ENCODE results near the gene TP53AIP1.

DNA sequence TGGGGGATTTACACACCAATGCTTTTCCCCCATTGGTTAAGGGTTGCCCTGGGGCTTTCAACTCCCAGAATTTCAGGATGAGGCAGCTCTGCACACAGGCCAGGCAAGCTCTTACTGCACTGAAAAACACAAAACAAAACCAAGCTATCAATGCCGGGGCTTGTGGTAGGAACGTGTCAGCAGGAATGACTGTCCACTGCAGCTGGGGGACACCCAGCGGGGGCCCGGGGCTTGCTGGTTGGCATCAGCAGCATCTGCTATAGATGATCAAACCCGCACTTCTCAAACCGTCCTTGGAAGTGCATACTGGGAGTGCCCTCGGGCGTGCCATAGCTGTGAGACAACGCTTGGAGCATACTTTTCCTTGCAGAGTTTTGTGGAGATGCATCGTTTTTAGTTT, 7.7 kb downstream of the TP53AIP1 start:
- TF ChIP-seq, protein P1, sequence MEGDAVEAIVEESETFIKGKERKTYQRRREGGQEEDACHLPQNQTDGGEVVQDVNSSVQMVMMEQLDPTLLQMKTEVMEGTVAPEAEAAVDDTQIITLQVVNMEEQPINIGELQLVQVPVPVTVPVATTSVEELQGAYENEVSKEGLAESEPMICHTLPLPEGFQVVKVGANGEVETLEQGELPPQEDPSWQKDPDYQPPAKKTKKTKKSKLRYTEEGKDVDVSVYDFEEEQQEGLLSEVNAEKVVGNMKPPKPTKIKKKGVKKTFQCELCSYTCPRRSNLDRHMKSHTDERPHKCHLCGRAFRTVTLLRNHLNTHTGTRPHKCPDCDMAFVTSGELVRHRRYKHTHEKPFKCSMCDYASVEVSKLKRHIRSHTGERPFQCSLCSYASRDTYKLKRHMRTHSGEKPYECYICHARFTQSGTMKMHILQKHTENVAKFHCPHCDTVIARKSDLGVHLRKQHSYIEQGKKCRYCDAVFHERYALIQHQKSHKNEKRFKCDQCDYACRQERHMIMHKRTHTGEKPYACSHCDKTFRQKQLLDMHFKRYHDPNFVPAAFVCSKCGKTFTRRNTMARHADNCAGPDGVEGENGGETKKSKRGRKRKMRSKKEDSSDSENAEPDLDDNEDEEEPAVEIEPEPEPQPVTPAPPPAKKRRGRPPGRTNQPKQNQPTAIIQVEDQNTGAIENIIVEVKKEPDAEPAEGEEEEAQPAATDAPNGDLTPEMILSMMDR (IDR thresholded peaks at IDR 0.05): no peak
- TF ChIP-seq POLR2A (IDR thresholded peaks at IDR 0.05): no peak
